H1 (cell line): ENCODE data around the gene SPG7. TPM values are rescaled to one million over a fixed set of nuclear protein-coding genes. Genes with fewer than 3 reads are reported as not detected.

Experiments
- CTCF ChIA-PET: fragments of 300-600 bp; sonication (Branson Sonifier 250); formaldehyde crosslinking; loops from one replicate; lab custom pipeline; 2021; ENCODE audit not compliant: partially characterized antibody; lab: Charles Lee
- POLR2A ChIA-PET: fragments of 300-600 bp; sonication (Branson Sonifier 250); formaldehyde crosslinking; loops from one replicate; lab custom pipeline; 2021; ENCODE audit warnings: inconsistent platforms; ENCODE audit not compliant: partially characterized antibody; lab: Charles Lee
- DNase-seq, 2 experiments: peaks; one replicate each; pipeline versions ENCODE4 v3.0.0 to v3.0.0-alpha.2; 2010 to 2022; ENCODE audit warnings: low spot score in 2 of 2, low read depth in 1 of 2, mixed read lengths in 1 of 2
- FAIRE-seq: peaks from 2 replicates; lab custom pipeline; 2011; peaks lifted over from hg19 to GRCh38; lab: Jason Lieb, UNC
- H2AFZ ChIP-seq: 2 replicates; pipeline ENCODE4 v1.8.1; 2012; ENCODE audit warnings: low read length, inconsistent platforms
- H2AK5ac ChIP-seq: 2 replicates; pipeline ENCODE4 v1.6.1; 2013; ENCODE audit warnings: low read depth, low read length
- H2BK120ac ChIP-seq: replicated peaks from 2 replicates; pipeline ENCODE3; 2013; ENCODE audit warnings: low read depth, low read length, inconsistent platforms
- H2BK12ac ChIP-seq: 2 replicates; pipeline ENCODE4 v1.6.1; 2013; ENCODE audit warnings: low read depth, low read length
- H2BK15ac ChIP-seq: 2 replicates; pipeline ENCODE4 v1.6.1; 2013; ENCODE audit warnings: low read length
- H2BK20ac ChIP-seq: 2 replicates; pipeline ENCODE4 v1.6.1; 2013; ENCODE audit warnings: low read length
- H2BK5ac ChIP-seq: 2 replicates; pipeline ENCODE4 v1.6.1; 2013; ENCODE audit warnings: low read depth, low read length
- H3K14ac ChIP-seq: 2 replicates; pipeline ENCODE4 v1.6.1; 2013; ENCODE audit warnings: inconsistent platforms; ENCODE audit not compliant: insufficient read length
- H3K18ac ChIP-seq: 2 replicates; pipeline ENCODE4 v1.6.1; 2013; ENCODE audit warnings: low read length; ENCODE audit errors: extremely low read depth
- H3K23ac ChIP-seq: 2 replicates; pipeline ENCODE4 v1.6.1; 2013; ENCODE audit warnings: inconsistent platforms; ENCODE audit not compliant: insufficient read length
- H3K23me2 ChIP-seq: 2 replicates; pipeline ENCODE4 v1.6.1; 2013; ENCODE audit warnings: low read depth, low read length
- H3K27ac ChIP-seq: 2 replicates; pipeline ENCODE4 v1.6.1; 2011; ENCODE audit warnings: low read depth, low read length, inconsistent platforms
- H3K27me3 ChIP-seq, 4 experiments: replicated peaks in 1 of 4; 1 replicate in 1 of 4; 2 replicates in 3 of 4; pipeline versions ENCODE4 v1.6.1 to v1.8.1; 2011 to 2013; ENCODE audit warnings: low read length in 3 of 4, mild to moderate bottlenecking in 3 of 4, inconsistent platforms in 2 of 4, mixed read lengths in 2 of 4, moderate library complexity in 1 of 4; ENCODE audit not compliant: control insufficient read depth in 3 of 4, insufficient read depth in 3 of 4; ENCODE audit errors: extremely low read depth in 1 of 4
- H3K36me3 ChIP-seq, 4 experiments: 2 replicates each; pipeline versions ENCODE4 v1.6.1 to v1.8.1; 2011 to 2013; ENCODE audit warnings: mild to moderate bottlenecking in 4 of 4, low read length in 3 of 4, moderate library complexity in 2 of 4, control low read depth in 1 of 4, inconsistent platforms in 1 of 4; ENCODE audit not compliant: insufficient read depth in 4 of 4, control insufficient read depth in 2 of 4
- H3K4ac ChIP-seq: replicated peaks from 2 replicates; pipeline ENCODE3; 2013; ENCODE audit warnings: low read length, low read depth, mixed read lengths, inconsistent platforms; ENCODE audit not compliant: insufficient read length
- H3K4me1 ChIP-seq, 4 experiments: replicated peaks in 1 of 4; 1 replicate in 1 of 4; 2 replicates in 3 of 4; pipeline versions ENCODE4 v1.6.1 to v1.8.1; 2011 to 2013; ENCODE audit warnings: low read length in 3 of 4, inconsistent platforms in 2 of 4, mixed read lengths in 1 of 4; ENCODE audit not compliant: insufficient read depth in 4 of 4, control insufficient read depth in 3 of 4
- H3K4me2 ChIP-seq, 2 experiments: 2 replicates each; pipeline versions ENCODE4 v1.6.1 to v1.8.1; 2011 to 2013; ENCODE audit warnings: low read depth in 2 of 2, low read length in 2 of 2, control low read depth in 1 of 2, inconsistent platforms in 1 of 2, mild to moderate bottlenecking in 1 of 2; ENCODE audit not compliant: insufficient read depth in 1 of 2
- H3K4me3 ChIP-seq, 4 experiments: fragments of 200-600, 300-600 bp in 1 of 4; sonication (generic), shearing (Covaris generic), sonication (Bioruptor Twin) in 1 of 4; 2 replicates each; pipeline versions ENCODE4 v1.5.1 to v1.8.1; 2011 to 2016; ENCODE audit warnings: low read length in 4 of 4, low read depth in 3 of 4, control low read depth in 2 of 4, inconsistent platforms in 2 of 4, mild to moderate bottlenecking in 2 of 4, mixed read lengths in 1 of 4, moderate library complexity in 1 of 4; ENCODE audit not compliant: insufficient read depth in 2 of 4; ENCODE audit errors: extremely low read depth in 1 of 4
- H3K56ac ChIP-seq: replicated peaks from 2 replicates; pipeline ENCODE3; 2013; ENCODE audit warnings: low read depth, mild to moderate bottlenecking, mixed read lengths, low read length, inconsistent platforms; ENCODE audit not compliant: insufficient read length
- H3K79me1 ChIP-seq: 2 replicates; pipeline ENCODE4 v1.6.1; 2013; ENCODE audit warnings: low read depth, low read length, control low read depth
- H3K79me2 ChIP-seq, 2 experiments: 2 replicates each; pipeline versions ENCODE4 v1.6.1 to v1.8.1; 2012 to 2013; ENCODE audit warnings: low read length in 2 of 2, mild to moderate bottlenecking in 2 of 2, inconsistent platforms in 1 of 2; ENCODE audit not compliant: insufficient read depth in 2 of 2, control insufficient read depth in 1 of 2
- H3K9ac ChIP-seq, 4 experiments: replicated peaks in 1 of 4; 1 replicate in 1 of 4; 2 replicates in 3 of 4; pipeline versions ENCODE4 v1.6.1 to v1.8.1; 2011 to 2013; ENCODE audit warnings: low read depth in 3 of 4, low read length in 3 of 4, control low read depth in 2 of 4, mild to moderate bottlenecking in 2 of 4, moderate library complexity in 2 of 4, inconsistent platforms in 1 of 4; ENCODE audit errors: extremely low read depth in 1 of 4
- H3K9me3 ChIP-seq, 2 experiments: 2 replicates each; pipeline versions ENCODE4 v1.6.1 to v1.8.1; 2012 to 2013; ENCODE audit warnings: mild to moderate bottlenecking in 2 of 2, moderate library complexity in 2 of 2, control low read depth in 1 of 2, inconsistent platforms in 1 of 2, low read depth in 1 of 2, low read length in 1 of 2, mixed read lengths in 1 of 2; ENCODE audit not compliant: insufficient read depth in 2 of 2
- H4K20me1 ChIP-seq, 2 experiments: replicated peaks in 1 of 2; 2 replicates each; pipeline versions ENCODE3 to v1.8.1; 2011 to 2013; ENCODE audit warnings: inconsistent platforms in 2 of 2, low read length in 2 of 2, mild to moderate bottlenecking in 1 of 2; ENCODE audit not compliant: insufficient read depth in 2 of 2, control insufficient read depth in 1 of 2
- H4K5ac ChIP-seq: 2 replicates; pipeline ENCODE4 v1.6.1; 2013; ENCODE audit warnings: low read length, low read depth, mixed read lengths, inconsistent platforms; ENCODE audit not compliant: insufficient read length
- H4K8ac ChIP-seq: 2 replicates; pipeline ENCODE4 v1.8.0; 2013; ENCODE audit warnings: mild to moderate bottlenecking, moderate library complexity, low read length, inconsistent platforms; ENCODE audit not compliant: insufficient read depth; ENCODE audit errors: extremely low read depth
- H4K91ac ChIP-seq: replicated peaks from 2 replicates; pipeline ENCODE3; 2013; ENCODE audit warnings: low read length, mixed read lengths, inconsistent platforms; ENCODE audit not compliant: insufficient read length
- ATF3 ChIP-seq: IDR thresholded peaks from 2 replicates; pipeline ENCODE4 v1.6.1; 2011; ENCODE audit warnings: low read depth, mild to moderate bottlenecking, low read length; ENCODE audit not compliant: insufficient read depth
- BACH1 ChIP-seq: IDR thresholded peaks from 2 replicates; pipeline ENCODE4 v1.6.1; 2012; ENCODE audit warnings: low read length, improper control_type of control experiment
- CBX5 ChIP-seq: fragments of 300-800, 300-1000 bp; sonication (generic); IDR thresholded peaks from 2 replicates; pipeline ENCODE4 v1.7.1; 2016; ENCODE audit warnings: antibody characterized with exemption, low read length, low read depth
- CHD2 ChIP-seq: IDR thresholded peaks from 2 replicates; pipeline ENCODE4 v1.6.1; 2012; ENCODE audit warnings: low read length, improper control_type of control experiment
- NANOG ChIP-seq: IDR thresholded peaks from 2 replicates; pipeline ENCODE4 v1.6.1; 2011; ENCODE audit warnings: low read length, low read depth, mild to moderate bottlenecking, inconsistent platforms; ENCODE audit not compliant: insufficient read depth, poor library complexity, severe bottlenecking
- RFX5 ChIP-seq: IDR thresholded peaks from 2 replicates; pipeline ENCODE4 v1.6.1; 2011; ENCODE audit warnings: low read depth, low read length, improper control_type of control experiment, borderline replicate concordance
- TAF7 ChIP-seq: optimal IDR thresholded peaks from 2 replicates; pipeline ENCODE3; 2011; ENCODE audit warnings: low read depth, mild to moderate bottlenecking, inconsistent platforms, low read length, moderate library complexity, borderline replicate concordance
- TBP ChIP-seq: IDR thresholded peaks from 2 replicates; pipeline ENCODE4 v1.6.1; 2011; ENCODE audit warnings: low read depth, low read length, improper control_type of control experiment
- WGBS, 2 experiments: shearing (Covaris generic) in 1 of 2; methylation state at CpG; one replicate each; pipeline versions ENCODE4 v1.1.6 to v1.1.7; 2013 to 2015; ENCODE audit warnings: low lambda C conversion rate in 2 of 2, mixed read lengths in 2 of 2, inconsistent platforms in 1 of 2, low coverage in 1 of 2, missing lambda C conversion rate in 1 of 2; ENCODE audit not compliant: insufficient replicate concordance in 2 of 2, insufficient coverage in 1 of 2, insufficient read length in 1 of 2; ENCODE audit errors: extremely low coverage in 1 of 2, missing lambda C conversion rate in 1 of 2; 5-methylcytosine and 5-hydroxymethylcytosine counted together
- polyA plus RNA-seq, 7 experiments: library from polyadenylated mRNA; depleted of rRNA in 3 of 7; stranded (reverse) in 5 of 7; unstranded in 2 of 7; fragments of >200 nt in 5 of 7; fragments of 200-250 nt in 2 of 7; gene quantifications; 1 replicate in 5 of 7; 2 replicates in 1 of 7; 4 replicates in 1 of 7; pipeline versions ENCODE4 v1.2.1 to v1.2.3, GENCODE V29; 2011 to 2013; ENCODE audit warnings: missing spikeins in 2 of 7, mixed read lengths in 2 of 7
- total RNA-seq: library from RNA; stranded (reverse); fragmentation: NEBNext Ultra II Directional; extraction: Animal tissue kit (Norgen Biotek cat#: 25700); gene quantifications from 2 replicates; pipeline ENCODE4 v1.2.1, GENCODE V29; 2021

Gene SPG7
- total and polyA plus RNA-seq, 2 of the 8 experiments (the other 6 are each of a cell fraction or from before 2014, with no cell fraction given) = 72.1 to 113 TPM

GRCh38 chr16:89583895-89584644 lies 75.9 kb downstream of the SPG7 start:
- H3K4me3 ChIP-seq = no peak overlapping the region
- H2BK5ac ChIP-seq = no peak overlapping the region
- no peak overlapping the region for H3K18ac ChIP-seq
- H3K27me3 ChIP-seq = no peaks in the 10 kb centered on the region
- no peak overlapping the region for H2BK12ac ChIP-seq
- ChIA-PET POLR2A (interaction anchor here (0.7 to 1.4 kb wide), 4 partner anchors 8 to 29 kb away, joined by 3 to 5 read pairs (median 4); partner anchors contain the start of genes CPNE7 and DPEP1), CTCF (interaction anchor here (1.0 to 1.6 kb wide), 5 partner anchors 16 to 258 kb away, joined by 3 to 6 read pairs (median 4); no protein-coding TSS in a partner anchor)
- TF ChIP-seq BACH1 = no peak
- no peak for TF ChIP-seq CBX5
- TF ChIP-seq TBP = no peak
- TF ChIP-seq RFX5 = no peak
- no peak for TF ChIP-seq CHD2
- TF ChIP-seq NANOG = no peak
- TF ChIP-seq TAF7 = no peak
- TF ChIP-seq ATF3 = no peak
- peaks cover 9 to 19% of the 10 kb centered on the region in 2 experiments; a peak in 3 of 4 replicates for H3K9me3 ChIP-seq
- H2BK15ac ChIP-seq = no peak overlapping the region
- H4K20me1 ChIP-seq = peaks cover 0 to 5% of the 10 kb centered on the region in 2 experiments
- no peaks in the 10 kb centered on the region for H3K4me1 ChIP-seq
- H3K79me2 ChIP-seq = no peaks in the 10 kb centered on the region
- FAIRE-seq (no peak), DNase-seq (no peak)
- H3K36me3 ChIP-seq = peaks cover 0 to 23% (median 11%) of the 10 kb centered on the region in 4 experiments; a peak in 6 of 8 replicates
- H4K5ac ChIP-seq = no peak overlapping the region
- no peak overlapping the region for H3K9ac ChIP-seq
- H4K8ac ChIP-seq = no peak overlapping the region; the same call in 1 of the 2 replicates
- H3K23ac ChIP-seq = no peak overlapping the region
- H4K91ac ChIP-seq = no peak overlapping the region
- H3K27ac ChIP-seq = no peak overlapping the region
- H3K79me1 ChIP-seq = peaks cover 4% of the 10 kb centered on the region; the same call in 1 of the 2 replicates
- 96% methylated on average over 32 of the region's 49 CpGs; no CpG with 5 or more reads in 1 of the 2 experiments for WGBS, 2 experiments
- H2AFZ ChIP-seq = no peak overlapping the region
- H3K14ac ChIP-seq = no peak overlapping the region
- no peak overlapping the region for H3K4ac ChIP-seq
- no peak overlapping the region for H3K4me2 ChIP-seq
- no peak overlapping the region for H3K56ac ChIP-seq
- H2BK120ac ChIP-seq = no peak overlapping the region
- H2BK20ac ChIP-seq = no peak overlapping the region
- no peak overlapping the region for H2AK5ac ChIP-seq
- no peaks in the 10 kb centered on the region; the same call in 1 of the 2 replicates for H3K23me2 ChIP-seq
